GM18909 (cell line): ENCODE measurements around the gene PLD4.

Experiments used
- ATAC-seq: cut with Tn5 transposase; IDR thresholded peaks from one replicate; pipeline ENCODE4 v1.9.1; 2021; ENCODE audit warnings: mild to moderate bottlenecking; ENCODE audit not compliant: unreplicated experiment, poor library complexity

PLD4 gene

GRCh38 chr14:104980611-104981531 lies 56.2 kb downstream of the PLD4 start:
- no peak for ATAC-seq

- ATAC-seq = no peak
Observed at GRCh38 chr14:104981699-104982541, 57.2 kb downstream of the PLD4 start.

DNA sequence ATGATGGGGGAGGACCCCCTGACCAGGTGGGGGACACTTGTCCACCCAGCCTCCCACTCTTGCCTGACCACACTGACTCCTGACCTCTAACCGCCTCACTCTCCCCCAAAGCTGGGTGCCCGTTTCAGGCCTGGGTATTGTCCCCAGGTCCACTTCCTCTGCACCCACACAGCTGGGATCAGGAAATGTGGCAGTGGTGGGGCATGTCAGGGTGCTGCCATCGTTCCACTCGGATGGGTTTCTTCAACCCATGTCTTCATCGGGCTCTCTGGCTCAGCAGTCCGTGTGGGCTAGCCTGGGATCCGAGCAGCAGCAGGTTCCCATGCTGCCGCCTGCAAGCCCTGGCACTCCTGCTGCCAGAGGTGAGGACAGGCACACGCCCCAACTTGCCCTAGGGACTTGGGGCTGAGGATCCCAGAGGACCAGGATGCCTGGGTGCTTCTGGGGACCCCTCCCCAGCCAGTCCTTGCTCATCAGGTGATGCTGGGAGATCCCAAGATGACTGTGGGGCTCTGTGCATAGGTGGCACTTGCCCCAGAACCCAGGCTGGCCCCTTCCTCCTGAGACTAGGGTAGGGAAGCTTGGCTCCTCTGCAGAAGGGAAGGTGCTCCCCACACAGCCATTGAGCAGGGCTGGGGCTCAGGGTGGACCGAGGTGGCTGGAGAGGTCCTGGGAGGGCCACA lies 58.0 kb downstream of the PLD4 start:
- no peak for ATAC-seq
